Embryonic facial prominence (tissue), 1 donor: ENCODE data around the gene SOX6.
"Not testable (repeated sequence)": the region's sequence is repeated elsewhere in the genome, so short reads cannot be mapped to it uniquely, and the experiment has no call there.

Source experiments
- DNase-seq: peaks from one replicate; pipeline ENCODE4 v3.0.0-alpha.2; 2016; ENCODE audit errors: extremely low spot score

The SOX6 gene

GRCh38 chr11:16040151-16040550 lies 316.2 kb downstream of the SOX6 start:
- no peak for DNase-seq

DNA sequence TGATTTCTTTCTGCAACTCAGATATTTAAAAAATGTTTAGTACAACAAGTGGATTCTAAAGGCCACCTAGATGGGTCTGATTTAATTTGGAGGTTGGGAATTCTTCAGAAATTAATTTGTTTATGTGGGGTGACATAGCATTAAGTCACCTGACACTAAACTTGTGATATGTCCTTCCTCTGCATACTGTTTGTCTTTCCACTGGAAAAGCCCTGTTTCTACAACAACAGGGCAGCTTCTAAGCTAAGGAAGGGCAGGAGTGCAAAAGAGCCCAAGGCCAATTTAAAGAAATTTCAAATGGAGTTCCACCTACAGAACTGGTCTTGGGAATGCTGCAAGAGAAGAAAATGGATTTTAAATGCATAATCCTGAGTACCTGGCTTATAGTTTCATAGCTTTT lies 319.2 kb downstream of the SOX6 start:
- DNase-seq, result no peak

DNA sequence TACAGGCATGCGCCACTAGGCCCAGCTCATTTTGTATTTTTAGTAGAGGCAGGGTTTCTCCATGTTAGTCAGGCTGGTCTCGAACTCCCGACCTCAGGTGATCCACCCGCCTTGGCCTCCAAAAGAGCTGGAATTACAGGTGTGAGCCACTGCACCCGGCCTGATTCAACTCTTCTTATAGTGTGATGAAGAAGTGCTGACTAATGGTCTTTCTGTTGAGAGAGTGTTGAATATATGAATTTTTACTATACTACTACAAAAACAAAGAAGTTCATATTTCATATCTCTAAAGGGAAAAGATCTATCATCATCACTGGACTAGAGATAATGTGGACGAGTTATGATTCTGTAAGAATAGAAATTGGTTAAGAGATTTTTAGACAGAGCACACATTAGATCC lies 320.1 kb downstream of the SOX6 start:
- DNase-seq, result no peak

DNA sequence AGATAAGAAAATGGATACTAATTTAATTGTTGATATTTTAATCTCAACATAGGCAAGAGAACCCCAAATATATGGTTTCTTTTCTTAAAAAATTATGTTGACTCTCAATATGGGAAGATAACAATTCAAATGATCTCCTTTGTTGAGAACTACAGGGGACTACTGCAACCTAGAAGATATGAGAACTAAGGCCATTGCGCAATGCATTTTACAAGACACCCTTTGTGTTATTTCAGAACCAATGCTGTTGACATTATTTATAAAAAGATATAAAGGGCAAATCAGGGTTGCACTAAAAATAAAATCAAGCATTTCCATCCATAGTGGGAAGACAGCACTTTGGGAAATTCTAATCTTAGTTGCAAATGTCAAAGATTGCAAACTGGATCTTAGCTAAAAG lies 322.3 kb downstream of the SOX6 start:
- DNase-seq, result no peak

GRCh38 chr11:16032974-16033373 lies 323.4 kb downstream of the SOX6 start:
- DNase-seq, result no peak

GRCh38 chr11:16031210-16031609 lies 325.1 kb downstream of the SOX6 start:
- DNase-seq, result no peak

- no peak for DNase-seq
These were observed 325.7 kb downstream of the SOX6 start for GRCh38 chr11:16030664-16031063.

DNA sequence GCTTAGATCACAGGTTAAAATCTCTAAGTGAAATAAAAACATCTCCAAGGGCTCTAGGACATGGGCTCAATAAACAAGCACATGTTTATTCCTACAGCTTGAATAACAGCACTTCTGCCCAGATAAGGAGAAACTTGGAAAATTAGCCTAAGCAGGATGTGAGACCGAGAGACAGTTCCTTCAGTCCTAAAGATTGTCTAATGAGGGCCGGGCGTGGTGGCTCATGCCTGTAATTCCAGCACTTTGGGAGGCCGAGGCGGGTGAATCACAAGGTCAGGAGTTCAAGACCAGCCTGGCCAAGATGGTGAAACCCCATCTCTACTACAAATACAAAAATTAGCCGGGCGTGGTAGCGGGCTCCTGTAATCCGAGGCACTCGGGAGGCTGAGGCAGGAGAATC lies 327.2 kb downstream of the SOX6 start:
- DNase-seq, result not testable (repeated sequence)

- no peak for DNase-seq
These were observed 327.9 kb downstream of the SOX6 start for GRCh38 chr11:16028419-16028818.

- no peak for DNase-seq
These were observed 328.7 kb downstream of the SOX6 start for GRCh38 chr11:16027621-16028020.

GRCh38 chr11:16026849-16027248 lies 329.5 kb downstream of the SOX6 start:
- DNase-seq, result no peak

DNA sequence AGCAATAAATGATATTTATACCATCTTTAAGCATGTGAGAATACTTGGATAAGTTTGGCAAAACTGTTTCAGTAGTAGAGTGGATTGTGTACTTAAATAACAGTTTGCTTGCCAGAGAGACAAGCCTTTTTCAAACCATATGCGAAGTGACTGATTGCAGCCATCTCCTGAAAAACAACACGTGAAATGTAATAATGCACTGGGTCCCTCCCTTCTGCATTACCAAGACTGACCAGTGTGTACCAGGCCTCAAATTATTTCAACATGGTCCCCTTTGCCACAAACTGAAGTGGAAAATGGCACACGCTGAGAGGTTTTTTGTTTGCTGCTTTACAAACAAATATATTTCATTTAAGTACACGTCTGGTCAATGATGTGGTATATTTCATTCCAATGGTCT lies 337.4 kb downstream of the SOX6 start:
- no peak for DNase-seq

DNA sequence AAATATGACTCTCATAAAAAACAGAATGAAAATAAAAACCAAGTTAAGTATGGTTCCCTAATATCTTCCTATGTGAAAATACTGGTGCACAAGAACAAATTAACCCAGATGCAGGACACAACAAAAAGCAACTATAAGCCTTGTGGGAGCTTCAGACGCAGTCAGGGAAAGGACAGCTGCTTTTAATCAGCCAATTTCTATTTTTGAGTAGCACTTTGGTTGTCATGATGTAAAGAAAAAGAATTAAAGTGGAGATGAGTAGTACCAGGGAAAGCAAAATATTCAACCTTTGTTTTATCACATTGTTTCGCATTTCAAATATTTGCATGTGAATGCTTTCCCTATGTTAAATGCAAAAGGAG lies 339.9 kb downstream of the SOX6 start:
- no peak for DNase-seq

GRCh38 chr11:16015741-16016467 lies 340.4 kb downstream of the SOX6 start:
- no peak for DNase-seq

GRCh38 chr11:16013649-16014275 lies 342.6 kb downstream of the SOX6 start:
- DNase-seq, result no peak

DNA sequence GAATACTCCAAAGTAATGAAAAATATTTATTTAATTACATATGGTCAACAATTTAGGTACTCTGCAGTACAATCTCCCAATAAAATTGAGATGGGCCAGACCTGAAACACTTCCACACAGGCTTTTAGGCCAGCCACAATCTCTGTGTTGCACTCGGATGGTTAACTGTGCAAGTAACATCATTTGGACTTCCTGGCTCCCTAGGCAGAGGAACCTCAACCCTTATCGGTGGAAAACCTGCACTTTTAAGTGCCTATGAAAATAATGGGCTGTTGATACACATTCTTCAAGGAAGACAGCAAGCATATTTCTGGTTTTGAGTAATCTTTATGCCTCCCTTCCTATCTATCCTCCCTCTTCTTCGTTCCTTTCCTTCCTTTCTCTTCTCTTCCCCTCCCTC lies 343.1 kb downstream of the SOX6 start:
- DNase-seq, result no peak

DNA sequence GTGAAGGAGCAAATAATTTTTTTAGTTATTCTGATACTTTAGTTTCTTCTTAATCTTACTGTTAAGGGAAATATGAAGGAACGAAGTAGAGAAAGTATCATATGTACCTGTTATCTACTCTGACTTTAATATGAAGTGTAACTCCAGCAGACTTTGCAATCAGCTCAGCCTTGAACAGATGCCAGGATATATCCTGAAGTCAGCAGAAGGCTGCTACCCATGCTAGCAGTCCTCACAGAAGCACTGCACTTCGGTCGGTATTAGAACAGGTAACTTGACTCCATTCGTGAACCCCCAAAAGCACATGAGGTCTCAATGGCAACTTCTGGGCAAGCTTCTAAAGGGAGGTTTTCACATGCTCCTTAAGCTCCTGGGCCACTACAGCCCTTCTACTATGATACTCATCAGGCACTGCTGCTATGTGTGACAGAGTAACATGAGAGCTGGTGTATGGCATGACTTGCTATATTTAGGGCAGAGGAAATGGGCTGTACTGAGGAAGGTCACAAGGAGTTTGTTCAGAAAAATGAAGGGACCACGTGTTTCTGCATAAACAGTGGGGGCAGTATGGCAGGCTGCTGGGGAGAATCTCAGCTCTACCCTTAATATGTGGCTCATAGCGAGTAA lies 344.1 kb downstream of the SOX6 start:
- DNase-seq, result no peak

DNA sequence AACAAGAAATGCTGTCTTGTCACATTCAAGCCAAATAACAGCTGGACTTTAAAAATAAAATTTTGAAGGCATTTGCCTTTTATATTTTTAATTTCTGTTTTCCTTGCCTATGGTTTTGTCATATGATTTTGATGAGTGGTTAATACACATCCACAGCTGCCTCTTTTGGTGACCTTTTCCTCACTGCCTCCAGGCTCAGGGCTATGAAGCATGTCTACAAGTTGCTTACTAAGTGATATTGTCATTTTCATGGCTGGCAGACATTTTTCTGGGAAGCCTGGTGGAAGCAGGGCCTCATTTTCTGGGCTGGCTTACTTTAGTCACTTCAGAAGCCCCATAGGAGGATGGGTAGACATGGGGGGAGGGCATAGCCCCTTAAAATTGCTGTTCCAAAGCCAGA lies 344.9 kb downstream of the SOX6 start:
- DNase-seq, result no peak

DNA sequence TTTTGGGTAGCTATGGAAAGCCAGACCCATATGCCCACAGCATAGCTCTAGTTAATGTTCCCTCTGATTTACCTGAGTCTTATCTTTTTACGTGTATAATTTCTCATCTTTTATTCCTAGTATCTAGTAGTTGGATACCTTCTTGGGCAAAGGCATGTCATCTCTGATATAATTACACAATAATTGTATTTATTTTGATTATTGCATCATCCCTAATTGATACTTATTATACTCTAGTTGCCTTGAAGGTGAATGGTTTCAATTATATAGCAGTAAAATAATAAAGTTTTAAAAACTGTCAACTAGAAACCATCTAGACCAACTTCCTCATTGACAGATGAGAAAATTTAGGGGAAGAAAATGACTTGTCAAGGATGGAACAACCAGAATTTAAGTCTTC lies 347.3 kb downstream of the SOX6 start:
- DNase-seq, result no peak

GRCh38 chr11:16007514-16007913 lies 348.8 kb downstream of the SOX6 start:
- no peak for DNase-seq

DNA sequence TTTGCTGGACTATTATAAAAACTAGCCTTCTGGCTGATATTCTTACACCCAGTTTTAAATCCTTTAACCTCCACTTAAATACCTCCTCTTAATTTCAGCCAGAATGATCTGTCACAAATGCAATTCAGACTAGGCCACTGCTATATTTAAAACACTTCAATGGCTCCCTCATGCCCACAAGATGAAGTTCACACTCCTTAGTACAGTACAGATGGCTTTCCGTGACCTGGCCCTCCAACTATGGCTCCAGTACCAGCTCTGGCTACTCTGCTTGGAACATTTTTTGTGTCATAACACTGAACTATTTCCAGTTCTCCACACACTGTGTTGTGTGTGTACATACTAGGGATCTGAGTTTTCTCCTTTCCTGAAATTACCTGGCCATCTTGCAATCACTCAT lies 353.4 kb downstream of the SOX6 start:
- no peak for DNase-seq

DNA sequence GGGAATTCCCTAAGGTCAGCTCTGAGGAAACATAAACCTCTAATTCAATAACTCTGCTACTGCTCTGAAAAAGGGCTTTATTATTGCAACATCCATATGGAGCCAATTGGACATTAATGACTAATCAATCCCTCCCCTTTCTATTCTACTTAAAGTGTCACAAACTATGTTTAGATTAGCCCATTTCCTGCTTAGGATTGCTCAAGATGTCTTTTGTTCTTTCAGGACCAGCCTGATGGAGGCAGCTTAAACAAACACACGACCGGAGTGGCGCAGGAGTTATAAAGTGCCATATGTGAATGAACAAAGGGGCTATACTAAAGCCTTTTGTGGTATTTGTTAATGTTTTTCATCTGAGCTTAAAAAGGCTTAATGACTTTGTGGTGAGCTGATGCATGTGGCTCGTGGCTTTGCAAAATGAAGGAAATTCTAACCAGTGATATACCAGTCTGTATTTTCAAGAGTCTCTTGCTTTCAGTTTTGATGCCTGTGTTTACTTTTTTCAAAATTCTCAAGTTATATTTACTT lies 354.4 kb downstream of the SOX6 start:
- no peak for DNase-seq

GRCh38 chr11:16001044-16001568 lies 355.2 kb downstream of the SOX6 start:
- no peak for DNase-seq
